Keratinocyte (primary cell): ENCODE results near the gene ECI1.

Experiments used
- EZH2 ChIP-seq: IDR thresholded peaks from one replicate; pipeline ENCODE4 v1.6.1; 2012; ENCODE audit warnings: inconsistent platforms, mild to moderate bottlenecking, low read length, moderate library complexity
- TF ChIP-seq, protein P1 (sequence below), 3 experiments: IDR thresholded peaks in 1 of 3; conservative IDR thresholded peaks in 1 of 3; optimal IDR thresholded peaks in 1 of 3; 2 replicates in 2 of 3; 3 replicates in 1 of 3; pipeline versions ENCODE3 to v1.5.1; 2011; ENCODE audit warnings: low read length in 3 of 3, mild to moderate bottlenecking in 3 of 3, moderate library complexity in 2 of 3, control low read depth in 1 of 3, inconsistent platforms in 1 of 3; ENCODE audit not compliant: insufficient read depth in 2 of 3; ENCODE audit errors: extremely low read depth in 1 of 3

DNA sequence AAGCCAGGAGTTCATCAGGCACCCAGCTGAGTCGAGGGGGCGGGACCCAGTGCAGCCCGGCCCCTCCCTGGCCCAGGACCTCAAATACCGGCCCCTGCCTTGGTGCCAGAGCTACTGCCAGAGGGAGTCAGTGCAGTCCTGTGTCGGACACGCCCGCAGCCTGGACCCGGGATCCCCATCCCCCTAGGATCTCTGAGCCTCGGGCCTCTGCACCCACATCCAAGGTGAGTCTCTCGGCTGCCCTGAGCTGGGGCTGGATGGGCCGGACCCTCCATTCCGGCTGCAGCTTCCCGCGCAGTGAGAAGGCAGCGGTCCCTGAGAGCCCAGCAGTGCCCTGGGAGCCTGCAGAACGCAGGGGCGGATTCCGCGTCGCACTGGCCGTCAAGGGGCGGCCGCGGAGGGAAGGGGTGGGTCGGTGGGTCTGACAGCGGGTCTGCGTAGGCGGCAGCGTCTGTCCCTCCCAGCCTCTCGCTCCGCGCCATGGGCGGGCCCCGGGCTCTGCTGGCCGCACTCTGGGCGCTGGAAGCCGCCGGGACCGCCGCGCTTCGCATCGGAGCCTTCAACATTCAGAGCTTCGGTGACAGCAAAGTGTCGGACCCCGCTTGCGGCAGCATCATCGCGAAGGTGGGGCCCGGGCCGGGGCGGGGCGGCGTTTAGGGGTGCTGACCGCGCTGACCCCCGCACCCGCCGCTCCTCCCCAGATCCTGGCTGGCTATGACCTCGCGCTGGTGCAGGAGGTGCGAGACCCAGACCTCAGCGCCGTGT, 14.9 kb downstream of the ECI1 start, which contains the start of gene DNASE1L2:
- TF ChIP-seq, protein P1, sequence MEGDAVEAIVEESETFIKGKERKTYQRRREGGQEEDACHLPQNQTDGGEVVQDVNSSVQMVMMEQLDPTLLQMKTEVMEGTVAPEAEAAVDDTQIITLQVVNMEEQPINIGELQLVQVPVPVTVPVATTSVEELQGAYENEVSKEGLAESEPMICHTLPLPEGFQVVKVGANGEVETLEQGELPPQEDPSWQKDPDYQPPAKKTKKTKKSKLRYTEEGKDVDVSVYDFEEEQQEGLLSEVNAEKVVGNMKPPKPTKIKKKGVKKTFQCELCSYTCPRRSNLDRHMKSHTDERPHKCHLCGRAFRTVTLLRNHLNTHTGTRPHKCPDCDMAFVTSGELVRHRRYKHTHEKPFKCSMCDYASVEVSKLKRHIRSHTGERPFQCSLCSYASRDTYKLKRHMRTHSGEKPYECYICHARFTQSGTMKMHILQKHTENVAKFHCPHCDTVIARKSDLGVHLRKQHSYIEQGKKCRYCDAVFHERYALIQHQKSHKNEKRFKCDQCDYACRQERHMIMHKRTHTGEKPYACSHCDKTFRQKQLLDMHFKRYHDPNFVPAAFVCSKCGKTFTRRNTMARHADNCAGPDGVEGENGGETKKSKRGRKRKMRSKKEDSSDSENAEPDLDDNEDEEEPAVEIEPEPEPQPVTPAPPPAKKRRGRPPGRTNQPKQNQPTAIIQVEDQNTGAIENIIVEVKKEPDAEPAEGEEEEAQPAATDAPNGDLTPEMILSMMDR (optimal IDR thresholded peaks at IDR 0.05 in 1 of 3, IDR thresholded peaks at IDR 0.05 in 1 of 3, conservative IDR thresholded peaks at IDR 0.05 in 1 of 3; ENCODE audit: extremely low read depth in 1 of 3, insufficient read depth in 2 of 3, low read length in 3 of 3): peak in 1 of 3 experiments; percentile 10
- TF ChIP-seq EZH2: peak; percentile 98
